ENCODE data around the gene SYNJ2.
A peak's percentile ranks its signal among the peaks of the same experiment; 100 is the strongest.

Gene SYNJ2

DNA sequence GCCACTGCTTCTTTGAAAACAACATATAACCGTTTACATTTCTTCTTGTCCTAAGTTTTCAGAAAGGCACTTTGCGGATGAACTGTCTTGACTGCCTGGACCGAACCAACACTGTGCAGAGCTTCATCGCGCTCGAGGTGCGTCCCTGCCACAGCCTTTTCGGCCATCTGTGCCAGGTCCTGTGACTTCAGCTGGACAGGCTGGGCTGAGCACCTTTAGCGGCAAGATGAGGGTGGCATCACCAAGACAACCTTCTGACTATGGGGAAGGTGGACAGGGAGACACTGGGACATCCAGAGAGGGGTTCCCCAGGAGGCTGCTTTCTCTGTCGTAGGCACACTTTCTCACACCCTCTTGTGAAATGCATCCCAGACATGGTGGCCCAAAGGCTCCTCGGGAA is 82.1 kb downstream of the SYNJ2 start:
- DNase-seq = no peak

DNA sequence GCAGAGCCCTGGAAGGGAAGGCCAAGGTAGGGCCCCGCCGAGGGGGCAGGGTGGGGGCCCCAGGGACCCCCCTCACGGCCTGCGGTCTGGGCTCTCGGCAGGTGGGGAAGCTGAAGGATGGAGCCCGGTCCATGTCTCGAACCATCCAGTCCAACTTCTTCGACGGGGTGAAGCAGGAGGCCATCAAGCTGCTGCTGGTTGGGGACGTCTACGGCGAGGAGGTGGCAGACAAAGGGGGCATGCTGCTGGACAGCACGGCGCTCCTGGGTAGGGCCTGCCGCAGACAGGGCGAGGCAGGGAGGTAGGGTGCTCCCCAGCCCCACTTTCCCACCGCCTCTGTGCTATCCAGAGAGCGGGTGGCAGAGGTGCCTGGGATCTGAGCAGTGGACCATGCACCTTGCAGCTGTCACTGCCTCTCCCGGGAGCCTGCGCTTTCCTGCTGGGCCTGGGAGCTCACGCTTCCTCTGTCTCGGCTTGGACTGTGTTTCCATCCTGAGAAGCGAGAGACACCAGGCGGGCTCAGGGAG is 83.1 kb downstream of the SYNJ2 start:
- no peak for DNase-seq

DNA sequence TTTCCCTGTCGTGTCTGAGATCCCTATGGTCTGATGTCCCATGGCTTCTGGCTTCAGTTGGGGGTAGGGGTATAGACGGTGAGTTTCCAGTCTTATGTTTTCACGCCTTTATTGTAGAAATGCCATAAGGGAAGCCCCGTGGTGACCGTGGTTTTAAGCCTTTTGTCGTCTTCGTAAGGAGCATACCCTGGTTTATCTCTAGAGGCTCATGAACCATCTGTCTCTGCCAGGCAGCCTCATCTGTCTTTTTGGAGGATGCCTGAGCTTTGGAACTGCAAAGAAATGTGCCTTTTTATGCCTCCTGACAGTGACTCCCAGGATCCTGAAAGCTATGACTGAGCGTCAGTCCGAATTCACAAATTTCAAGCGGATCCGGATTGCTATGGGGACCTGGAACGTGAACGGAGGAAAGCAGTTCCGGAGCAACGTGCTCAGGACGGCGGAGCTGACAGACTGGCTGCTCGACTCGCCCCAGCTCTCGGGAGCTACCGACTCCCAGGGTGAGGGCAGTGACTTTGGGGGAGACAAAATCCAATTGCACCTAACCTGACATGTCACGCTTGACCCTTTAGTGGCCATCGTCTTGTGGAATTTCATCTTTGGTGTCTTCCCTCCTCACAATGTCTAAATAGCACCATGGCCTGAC is 84.6 kb downstream of the SYNJ2 start:
- DNase-seq = no peak

DNA sequence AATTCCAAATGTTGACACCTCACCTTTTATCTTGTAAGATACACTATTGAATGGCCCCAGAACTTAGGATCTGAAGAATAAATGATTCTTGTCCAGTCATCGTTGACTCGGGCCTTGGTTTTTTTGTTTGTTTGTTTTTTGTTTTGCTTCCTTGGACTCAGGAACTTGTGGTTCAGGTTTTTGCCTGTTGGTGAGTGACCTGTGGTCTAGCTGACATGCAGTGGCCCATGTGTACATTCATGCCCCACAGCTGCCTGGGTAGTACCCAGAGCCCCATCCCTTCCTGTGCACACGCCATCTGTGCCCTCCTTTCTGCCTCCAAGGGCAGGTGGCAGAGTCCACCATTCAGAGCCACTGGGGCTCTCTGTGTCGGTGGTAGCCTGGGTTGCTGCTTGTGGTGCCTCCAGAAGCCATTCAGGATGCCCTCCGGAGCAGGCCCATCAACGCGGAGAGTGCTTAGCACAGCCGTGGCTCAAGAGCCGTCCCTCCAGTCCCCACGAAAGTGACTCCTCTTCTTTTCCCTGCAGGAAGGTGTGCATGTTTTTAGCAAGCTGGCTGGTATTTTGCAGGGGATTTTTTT is 85.9 kb downstream of the SYNJ2 start:
- no peak for DNase-seq

DNA sequence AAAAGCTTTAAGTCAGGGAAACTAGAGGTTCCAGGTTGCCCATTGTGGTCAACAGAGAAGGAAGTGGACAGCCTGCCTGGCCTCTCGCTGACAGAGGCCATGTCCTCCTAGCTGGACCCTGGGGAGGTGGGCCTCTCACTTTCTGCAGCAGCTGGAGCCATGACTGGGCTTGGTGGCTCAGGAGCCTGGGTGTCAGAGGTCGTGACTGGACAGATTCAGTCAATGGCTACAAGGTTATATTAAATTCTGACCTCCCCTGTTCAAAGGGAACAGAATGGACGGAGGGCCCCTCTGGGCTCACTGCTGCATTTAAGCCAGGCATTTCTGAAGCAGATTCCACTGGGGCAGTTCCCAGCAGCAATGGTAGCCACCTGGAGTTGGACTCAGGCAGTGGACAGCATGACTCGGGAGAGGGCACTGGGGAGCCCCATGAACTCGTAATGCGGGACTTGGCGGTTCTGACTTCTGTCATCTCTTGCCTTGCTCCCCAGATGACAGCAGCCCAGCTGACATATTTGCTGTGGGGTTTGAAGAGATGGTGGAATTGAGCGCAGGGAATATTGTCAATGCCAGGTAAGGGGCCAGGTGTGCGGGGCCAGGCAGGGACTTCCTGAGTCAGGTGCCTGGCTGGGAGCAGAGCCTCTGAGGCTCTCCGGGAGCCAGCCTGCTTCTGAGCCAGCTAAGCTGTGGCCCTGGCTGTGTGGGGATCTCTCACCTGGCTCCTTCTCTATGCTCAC is 86.7 kb downstream of the SYNJ2 start:
- DNase-seq = no peak

DNA sequence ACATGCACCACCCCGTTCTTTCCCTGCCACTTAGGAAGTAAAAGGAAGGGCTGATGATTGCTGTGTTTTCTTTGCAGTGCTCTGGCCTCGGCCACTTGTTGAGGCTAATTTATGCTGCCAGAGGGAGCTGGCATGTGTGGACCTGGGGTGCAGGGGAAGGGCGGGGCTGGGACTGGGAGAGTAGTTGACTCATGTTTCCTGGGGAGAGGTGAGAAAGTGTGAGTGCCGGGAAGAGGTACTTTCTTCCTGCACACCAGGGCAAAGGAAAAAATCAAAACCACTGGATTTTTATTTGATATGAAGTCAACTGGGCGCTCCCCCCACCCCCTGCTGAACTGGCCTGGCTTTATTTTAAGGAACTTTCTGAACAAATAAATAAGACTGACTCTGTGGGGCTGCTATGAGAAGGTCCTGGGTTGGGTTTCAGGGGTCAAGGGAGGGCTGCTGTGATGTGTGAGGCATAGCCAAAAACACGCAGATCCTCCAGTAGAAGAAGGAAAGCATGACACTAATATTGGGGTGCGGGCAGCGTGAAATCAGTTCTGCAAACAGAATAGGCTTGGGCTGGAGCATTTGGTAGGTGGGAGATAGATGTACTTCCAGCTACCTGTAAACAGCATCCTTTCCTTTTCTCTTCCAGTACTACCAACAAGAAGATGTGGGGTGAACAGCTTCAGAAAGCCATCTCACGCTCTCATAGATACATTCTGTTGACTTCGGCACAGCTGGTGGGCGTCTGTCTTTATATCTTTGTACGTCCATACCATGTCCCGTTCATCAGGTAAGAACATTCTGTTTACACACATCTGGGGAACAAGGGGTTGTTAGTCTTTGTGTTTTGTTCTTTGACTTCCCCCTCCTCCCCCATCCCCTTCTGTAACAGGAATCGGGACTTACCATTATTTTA is 87.5 kb downstream of the SYNJ2 start:
- DNase-seq = no peak

DNA sequence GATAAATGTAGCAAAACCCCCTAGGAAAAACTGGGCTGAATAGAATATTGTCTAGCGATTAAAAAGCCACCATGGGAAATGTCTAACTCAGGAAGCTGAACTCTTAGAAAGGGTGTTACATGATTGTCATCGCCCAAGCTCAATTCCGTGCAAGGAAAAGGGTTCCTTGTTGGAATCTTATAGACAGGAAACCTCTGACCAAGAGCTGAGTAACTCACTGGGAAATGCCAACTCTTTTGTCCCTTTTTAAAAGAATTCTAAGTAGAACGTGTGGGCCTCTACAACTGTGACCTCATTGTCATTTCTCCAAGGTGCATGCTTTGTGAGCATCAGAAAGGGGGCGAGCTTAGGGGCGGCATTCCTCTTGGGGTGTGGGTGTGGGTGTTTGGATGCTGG is 88.1 kb downstream of the SYNJ2 start:
- DNase-seq = no peak

DNA sequence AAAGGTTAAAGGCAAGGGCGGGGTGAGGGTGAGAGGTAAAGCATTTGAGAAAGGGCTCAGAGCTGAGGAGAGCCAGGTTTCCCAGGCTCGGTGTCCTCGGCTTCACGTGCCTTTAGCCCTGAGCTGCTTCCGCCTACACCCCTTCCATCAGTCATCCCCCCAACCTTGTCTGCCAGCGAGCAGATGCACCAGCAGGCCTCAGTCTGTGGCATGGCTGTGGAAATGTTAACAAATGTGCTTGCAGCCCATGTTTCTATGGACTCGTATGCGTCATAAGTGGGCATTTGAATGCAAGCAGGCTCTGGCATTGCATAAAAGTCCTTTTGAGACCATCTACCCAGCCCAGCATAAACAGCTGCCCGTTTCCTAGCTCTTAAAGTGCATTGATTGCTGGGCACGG is 88.8 kb downstream of the SYNJ2 start:
- DNase-seq = no peak

DNA sequence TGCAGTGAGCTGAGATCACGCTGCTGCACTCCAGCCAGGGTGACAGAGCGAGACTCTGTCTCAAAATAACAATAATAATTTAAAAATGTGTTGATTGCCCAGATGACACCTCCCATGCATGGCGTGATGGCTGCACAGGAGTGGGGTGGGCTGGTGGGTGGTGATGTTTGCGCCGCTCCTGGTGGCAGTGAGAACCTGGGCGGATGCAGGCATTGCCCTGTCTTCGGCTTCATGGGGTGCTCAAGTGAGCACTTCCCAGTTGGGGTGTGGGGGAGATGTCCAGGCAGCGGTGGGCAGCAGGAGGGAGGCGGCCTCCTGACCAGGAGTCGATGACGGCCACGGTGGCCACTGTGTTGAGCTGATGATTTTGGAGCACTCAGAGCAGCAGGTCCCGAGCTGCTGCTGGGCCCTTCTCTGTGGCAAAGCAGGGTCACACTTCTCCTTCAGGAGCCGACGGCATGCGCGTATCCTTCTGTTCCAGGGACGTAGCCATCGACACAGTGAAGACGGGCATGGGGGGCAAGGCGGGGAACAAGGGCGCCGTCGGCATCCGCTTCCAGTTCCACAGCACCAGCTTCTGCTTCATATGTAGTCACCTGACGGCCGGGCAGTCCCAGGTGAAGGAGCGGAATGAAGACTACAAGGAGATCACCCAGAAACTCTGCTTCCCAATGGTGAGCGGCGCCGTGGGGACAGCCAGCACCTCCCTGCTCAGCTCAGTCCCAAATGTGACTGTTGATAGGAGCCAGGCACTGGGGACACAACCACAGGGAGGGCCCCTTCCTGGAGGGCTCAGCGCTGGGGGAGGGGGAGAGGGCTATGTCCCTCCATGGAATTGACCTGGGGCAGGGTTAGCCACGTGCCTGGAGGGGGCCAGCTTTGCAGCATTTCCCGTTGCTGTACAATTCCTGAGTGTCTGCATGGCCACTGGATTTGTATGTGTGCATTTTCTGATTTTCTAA is 89.7 kb downstream of the SYNJ2 start:
- DNase-seq = no peak

DNA sequence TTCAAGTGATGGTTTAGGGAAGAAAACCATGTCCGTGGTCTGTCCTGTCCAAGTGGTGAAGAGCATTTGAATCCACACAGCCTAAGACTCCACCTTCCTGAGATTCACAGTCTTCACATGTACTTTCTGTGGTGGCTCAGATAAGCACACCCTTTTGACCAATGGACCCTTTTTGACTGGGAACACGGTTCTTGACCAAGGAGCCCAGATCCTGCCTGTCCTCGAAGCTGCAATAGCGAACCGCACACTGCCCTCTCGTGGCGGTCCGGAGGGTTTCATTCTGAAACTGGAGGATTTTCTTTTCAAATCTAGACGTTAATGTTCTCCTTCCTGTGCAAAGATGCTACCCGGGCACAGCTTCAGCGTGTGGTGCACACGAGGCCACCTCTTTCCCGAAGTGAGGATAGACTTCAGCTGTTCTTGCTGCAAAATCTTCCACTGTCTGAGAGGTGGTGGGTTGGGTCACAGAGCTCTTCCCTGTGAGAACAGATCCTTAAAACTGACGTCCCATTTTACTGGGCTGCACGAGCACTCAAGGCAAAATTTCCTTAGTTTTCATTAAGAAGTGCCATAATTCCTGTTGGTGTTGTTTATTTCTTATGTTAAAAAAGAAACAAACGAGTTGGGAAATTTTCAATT is 90.5 kb downstream of the SYNJ2 start:
- DNase-seq = peak; percentile 71

DNA sequence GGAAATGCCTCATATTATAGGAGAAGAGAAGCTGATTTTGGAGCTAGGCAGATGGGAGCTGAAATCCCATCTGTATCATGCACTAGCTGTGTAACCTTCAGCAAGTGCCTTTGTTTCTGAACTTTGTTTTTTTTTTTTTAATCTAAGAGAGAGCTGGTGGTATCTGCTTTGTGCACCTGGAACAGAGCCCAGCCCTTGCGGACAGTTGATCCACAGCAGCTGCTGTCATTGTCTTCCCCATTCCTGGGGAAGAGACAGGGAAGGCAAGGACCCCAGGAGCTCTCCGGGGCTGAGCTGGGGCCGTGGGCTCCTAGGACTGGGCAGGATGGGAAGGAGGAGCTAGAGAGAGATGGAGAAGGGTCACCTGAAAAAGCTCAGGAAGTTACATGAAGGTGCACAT is 92.1 kb downstream of the SYNJ2 start:
- DNase-seq = peak; percentile 10

DNA sequence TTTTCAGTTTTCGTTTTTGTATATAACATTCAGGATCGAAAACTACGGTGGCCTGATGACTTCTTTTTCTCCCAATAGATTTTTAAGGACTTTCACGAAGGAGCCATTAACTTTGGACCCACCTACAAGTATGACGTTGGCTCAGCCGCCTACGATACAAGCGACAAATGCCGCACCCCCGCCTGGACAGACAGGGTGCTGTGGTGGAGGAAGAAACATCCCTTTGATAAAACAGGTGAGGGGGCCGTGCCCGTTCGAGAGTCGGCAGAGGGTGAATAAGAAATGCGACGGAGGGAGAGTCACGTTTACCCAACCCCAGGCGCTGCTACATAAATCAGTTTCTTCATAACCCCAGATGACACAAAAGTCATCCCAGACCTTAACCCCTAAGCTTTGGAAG is 94.9 kb downstream of the SYNJ2 start:
- DNase-seq = no peak

DNA sequence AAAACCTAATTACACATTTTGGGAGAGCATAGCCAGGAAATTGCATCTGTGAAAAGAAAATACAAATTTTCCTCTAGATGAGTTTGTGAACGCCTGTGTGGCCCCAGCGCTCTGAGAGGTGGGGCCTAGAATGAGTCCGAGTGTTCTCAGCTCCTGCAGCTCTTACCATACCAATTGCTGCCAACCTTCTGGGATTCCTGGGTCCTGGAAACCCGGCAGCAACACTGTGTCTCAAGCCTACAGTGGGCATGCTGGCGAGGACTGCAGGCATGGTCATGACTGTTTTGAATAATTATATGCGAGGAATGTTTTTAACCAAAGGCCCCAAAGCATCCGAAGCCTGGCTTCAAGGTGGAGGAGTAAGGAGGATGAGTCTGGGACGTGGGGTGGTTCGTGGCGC is 96.0 kb downstream of the SYNJ2 start:
- no peak for DNase-seq

DNA sequence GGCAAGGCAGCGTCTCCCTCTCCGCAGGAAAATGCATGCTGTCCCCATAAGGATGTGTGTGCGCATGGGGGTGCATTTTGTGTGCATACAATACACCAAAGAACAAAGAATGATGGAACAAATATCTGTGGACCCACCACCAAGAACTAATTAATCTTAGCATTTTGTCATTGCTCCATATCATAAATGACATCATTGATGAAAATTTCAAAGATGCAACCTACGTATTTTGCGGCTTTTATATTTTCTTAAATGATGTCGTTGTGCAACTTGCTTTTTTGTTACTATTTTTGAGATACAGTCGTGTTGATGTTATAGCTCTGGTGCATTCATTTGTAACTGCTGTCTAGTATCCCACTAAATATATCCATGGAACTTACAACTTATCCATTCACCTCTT is 96.7 kb downstream of the SYNJ2 start:
- no peak for DNase-seq

DNA sequence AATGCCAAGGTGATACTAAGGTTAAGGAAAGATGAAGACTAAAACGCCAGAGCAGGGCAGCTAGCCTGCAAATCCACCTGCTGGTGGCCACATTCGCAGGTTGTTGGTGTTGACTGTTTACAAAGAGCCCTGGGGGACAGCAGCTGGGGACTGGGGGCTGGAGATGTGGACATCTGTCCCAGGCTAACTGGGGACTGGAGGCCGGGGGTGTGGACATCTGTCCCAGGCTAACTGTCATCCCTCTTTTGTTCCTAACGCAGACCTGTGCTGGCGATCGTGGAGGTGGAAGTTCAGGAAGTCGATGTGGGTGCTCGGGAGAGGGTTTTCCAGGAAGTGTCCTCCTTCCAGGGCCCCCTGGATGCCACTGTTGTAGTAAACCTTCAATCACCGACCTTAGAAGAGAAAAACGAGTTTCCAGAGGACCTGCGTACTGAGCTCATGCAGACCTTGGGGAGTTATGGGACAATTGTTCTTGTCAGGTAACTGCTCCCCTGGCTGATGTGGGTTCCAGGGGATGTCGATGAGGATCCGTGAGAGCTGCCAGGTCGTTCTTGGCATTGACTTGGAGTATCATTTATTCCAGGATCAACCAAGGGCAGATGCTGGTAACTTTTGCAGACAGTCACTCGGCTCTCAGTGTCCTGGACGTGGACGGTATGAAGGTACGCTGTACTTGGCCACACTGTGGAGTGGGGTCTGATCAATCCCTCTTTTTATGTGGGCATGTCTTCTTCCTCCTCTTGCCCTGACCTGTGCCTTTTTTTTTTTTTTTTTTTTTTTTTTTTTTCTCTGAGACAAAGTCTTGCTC is 99.4 kb downstream of the SYNJ2 start:
- no peak for DNase-seq

DNA sequence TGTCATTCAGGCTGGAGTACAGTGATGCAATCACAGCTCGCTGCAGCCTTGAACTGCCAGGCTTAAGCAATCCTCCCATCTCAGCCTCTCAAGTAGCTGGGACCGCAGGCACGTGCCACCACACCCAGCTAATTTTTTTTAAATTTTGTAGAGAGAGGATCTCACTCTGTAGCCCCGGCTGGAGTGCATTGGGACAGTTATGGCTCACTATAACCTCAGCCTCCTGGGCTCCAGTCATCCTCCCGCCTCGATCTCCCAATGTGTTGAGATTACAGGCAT is 99.9 kb downstream of the SYNJ2 start:
- DNase-seq = no peak

DNA sequence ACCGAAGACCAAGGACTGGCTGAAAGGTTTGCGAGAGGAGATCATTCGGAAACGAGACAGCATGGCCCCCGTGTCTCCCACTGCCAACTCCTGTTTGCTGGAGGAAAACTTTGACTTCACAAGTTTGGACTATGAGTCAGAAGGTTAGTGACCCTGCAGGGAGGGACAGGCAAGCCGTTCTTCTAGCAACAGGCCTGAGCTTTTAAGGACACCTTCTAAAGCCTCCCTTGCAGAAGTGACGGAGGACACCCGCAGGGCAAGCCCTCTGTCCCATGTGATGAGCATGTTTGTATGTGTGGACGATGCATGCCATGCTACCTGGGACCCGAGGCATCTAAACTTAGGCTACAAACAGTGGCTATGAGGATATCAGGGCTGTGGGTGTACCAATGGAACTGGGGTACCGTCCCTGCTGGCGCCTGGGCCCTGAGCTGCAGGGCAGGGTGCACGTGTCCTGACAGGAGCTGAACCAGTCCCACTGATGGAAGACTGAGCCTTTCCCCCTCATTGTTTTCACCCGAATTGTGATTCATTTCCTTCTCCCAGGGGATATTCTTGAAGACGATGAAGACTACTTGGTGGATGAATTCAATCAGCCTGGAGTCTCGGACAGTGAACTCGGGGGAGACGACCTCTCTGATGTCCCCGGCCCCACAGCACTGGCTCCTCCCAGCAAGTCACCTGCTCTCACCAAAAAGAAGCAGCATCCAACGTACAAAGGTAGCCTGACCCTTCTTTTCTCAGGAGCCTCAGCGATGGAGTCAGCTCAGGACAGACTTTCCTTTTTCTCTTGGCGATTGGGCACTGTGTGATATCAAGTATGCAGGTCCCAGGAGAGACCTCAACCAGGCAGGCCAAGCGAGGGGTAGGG is 102.0 kb downstream of the SYNJ2 start:
- no peak for DNase-seq

DNA sequence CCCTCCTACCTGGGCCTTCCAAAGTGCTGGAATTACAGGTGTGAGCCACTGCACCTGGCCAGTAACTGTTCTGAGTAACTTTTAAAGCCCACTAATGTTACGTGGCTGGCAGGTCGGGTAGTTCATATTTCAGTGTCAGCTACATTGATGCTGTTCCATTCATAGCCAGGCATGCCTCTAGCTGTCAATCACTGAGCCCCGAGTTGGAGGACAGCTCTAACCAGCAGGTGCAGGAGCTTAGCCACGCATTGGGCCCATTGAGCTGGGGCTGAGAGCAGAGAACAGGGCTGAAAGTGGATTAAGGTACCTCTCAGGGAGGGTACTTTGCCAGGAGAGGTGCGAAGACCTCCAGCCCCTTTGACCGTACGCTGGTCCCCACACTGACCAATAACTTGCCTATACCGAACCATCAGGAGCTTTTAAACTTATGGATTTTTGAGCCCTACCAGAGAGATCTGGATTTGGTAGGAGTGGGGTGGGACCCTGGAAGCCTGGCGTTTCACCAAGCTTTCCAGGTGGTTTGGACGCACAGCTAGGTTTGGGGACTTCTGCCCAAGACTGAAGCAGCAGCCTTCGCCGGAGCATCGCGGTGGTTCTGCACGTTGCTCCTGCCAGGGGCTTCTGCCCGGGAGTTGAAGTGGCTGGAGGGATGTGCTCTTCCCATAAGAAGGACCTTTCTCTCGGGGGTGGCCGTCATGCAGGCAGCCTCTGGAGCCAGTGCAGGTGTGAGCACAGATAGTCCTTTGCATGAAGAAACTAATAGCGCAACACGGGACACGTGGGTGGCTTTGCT is 103.8 kb downstream of the SYNJ2 start:
- no peak for DNase-seq

DNA sequence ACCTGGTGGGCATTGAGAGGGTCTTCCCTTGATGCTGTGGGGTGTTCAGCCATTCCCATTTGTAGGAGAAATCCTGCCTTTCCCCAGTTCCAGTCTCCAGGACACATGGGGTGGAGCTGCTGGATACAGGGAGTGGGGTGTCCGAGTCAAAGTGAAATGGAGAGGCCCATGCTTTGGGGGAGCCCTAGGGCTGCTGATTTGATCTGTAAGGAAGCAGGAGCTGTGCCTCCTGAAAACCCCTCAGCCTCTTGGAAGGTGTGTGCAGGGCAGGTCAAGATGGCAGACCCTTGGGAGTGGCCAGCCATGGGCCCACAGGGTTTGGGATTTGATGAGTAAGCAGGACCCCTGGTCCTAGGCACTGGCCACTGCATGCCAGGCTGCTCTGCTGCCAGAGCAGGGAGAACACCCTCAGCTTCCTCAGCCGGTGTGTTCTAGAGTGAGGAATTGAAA is 104.4 kb downstream of the SYNJ2 start:
- no peak for DNase-seq
